GM19452 (cell line): Measurements from ENCODE around the gene GIGYF1.

Experiments
- ATAC-seq: cut with Tn5 transposase; IDR thresholded peaks from one replicate; pipeline ENCODE4 v1.9.1; 2021; ENCODE audit not compliant: unreplicated experiment

The GIGYF1 gene

DNA sequence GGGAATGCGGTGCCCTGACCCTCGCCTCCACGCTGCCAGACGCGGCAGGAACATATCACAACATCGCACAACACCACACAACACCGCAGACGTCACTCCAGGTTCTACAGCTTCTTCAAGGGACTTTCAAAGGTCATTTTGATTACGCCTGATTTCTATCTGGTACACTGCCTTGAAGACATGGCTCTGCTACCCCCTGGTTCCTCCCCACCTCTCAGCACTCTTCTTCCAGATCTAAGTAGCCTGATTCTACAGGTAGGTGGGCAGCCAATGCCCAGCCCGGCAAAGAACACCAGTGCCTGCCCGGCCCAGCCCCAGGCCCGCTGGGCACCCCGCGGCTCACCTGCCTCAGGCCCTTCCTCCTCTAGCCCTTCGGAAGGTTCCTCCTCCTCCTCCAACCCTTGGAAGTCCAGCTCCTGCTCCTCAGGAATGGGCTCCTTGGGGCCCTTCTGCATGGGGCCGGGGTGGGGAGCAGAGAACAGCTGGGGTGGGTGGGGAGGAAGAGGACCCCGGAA, 8.4 kb downstream of the GIGYF1 start:
- ATAC-seq = no peak

DNA sequence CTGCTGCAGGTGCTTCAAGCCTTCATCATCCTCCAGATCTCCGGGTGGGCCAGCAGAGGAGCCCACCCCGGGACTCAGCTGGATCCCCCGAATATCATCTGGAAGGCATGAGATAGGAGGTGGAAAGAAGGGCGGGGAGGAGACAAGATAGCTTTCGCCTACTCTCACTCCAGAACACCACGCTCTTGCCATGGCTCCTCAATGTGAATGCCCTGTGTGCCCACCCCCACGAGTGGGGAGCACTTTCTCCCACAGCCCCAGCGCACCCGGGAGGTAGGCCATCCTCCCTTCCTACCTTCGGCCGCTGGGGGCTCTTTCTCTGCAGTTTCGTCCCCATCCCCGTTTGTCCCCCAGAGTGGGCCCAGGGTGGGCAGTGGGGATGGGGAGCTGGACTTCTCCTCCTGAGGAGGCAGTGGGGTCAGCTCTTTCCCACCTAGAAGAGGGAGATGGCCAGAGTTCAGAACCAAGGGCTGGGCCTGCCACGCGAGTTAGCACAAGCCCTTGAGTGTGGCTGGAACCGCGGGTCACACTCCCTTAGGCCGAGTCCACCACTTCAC, 8.9 kb downstream of the GIGYF1 start:
- ATAC-seq = no peak

GRCh38 chr7:100684534-100685042, 9.5 kb downstream of the GIGYF1 start:
- no peak for ATAC-seq

- no peak for ATAC-seq
Observed at GRCh38 chr7:100683659-100684533, 10.2 kb downstream of the GIGYF1 start.

DNA sequence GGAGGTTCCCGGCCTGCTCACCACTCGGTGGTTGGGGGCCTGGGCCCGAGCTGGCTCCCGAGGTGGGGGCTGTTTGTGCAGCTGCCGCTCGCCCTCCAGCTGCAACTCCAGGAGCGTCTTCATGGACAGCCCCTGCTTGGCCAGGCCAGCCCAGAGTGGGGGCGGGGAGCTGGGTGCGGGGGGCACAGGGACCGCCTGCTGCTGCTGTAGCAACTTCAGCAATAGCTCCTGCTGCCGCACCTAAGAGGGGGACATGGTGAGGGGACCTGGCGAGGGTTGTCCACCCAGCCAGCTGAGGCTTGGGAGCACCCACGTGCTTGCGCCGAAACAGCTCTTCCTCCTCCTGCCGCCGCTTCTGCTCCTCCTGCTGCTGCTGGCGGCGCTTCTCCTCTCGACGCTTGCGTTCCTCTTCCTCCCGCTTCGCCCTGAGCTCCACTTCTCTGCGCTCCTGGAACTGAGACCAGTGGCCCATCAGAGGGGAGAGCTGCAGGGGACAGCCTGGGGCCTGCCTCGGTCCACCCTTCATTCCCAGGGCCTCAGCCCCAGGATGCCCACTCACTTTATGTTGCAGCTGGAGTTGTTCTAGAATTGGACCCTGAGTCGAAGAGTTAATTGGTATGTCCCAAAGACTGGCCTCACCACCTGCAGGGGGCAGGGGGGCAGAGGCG, 10.9 kb downstream of the GIGYF1 start:
- no peak for ATAC-seq

DNA sequence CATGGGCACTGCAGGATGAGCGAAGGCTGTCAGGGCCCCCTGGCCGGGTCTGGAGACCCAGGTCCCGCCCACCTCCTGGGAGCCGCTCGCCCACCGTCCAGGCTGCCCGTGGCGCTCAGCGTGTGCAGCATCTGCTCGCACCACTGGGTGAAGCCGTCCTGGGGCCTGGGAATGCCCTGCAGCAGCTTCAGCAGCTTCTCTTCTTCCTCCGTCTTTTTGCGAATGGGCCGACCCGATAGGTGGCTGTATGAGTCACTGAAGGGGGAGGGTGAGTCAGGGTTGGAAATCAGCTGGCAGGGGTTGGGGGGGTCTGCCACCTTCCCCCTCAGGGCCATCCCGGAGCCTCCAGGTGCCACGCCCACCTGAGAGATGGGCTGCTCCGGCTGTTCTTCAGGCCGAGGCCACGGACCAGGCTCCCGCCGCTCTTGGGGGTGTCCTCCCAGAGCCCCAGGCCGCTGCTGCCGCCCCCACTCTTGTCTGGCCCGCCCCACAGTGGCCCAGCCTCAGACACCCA, 11.8 kb downstream of the GIGYF1 start:
- no peak for ATAC-seq

GRCh38 chr7:100681491-100682227, 12.4 kb downstream of the GIGYF1 start:
- no peak for ATAC-seq

- ATAC-seq = no peak
Observed at GRCh38 chr7:100680576-100681271, 13.3 kb downstream of the GIGYF1 start.

- ATAC-seq = no peak
Observed at GRCh38 chr7:100679927-100680575, 14.0 kb downstream of the GIGYF1 start.

DNA sequence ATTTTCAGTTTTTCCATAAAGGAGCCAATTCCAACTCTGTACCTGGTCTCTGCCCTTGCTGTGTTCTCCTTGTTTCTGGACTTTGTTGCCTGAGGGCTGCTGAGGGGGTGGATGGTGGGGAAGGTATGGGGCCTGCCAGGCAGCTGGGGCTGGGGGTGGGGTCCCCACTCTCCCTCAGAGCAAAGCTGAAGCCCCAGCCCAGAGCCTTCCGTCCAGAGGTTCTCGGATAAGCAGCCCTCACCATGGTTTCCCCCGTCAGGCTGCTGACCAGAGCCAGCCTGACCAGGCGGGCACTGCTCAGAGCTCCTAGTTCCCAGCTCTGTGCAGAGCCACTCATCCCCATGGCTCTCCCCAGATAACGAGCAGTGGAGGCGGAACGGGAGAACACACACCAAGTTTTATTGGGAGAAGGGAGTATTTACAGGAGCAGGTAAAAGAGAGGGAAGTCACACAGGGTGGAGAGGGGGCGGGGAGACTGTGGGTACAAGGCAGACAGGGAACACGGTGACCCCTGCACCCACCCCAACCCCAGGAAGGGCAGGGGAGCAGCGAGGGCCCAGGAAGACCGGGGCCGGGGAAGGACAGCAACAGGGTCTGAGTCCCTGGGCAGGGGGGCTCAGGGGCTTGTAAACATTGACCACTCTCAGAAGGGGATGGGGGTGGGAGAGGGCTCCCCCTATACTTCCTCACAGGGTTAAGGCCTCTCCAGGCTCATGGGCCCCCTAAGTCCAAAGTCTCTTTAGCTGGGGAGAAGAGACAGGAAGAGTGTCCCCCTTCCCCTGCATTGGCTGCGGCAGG, 14.7 kb downstream of the GIGYF1 start:
- no peak for ATAC-seq

- no peak for ATAC-seq
Observed at GRCh38 chr7:100678291-100678984, 15.6 kb downstream of the GIGYF1 start.

DNA sequence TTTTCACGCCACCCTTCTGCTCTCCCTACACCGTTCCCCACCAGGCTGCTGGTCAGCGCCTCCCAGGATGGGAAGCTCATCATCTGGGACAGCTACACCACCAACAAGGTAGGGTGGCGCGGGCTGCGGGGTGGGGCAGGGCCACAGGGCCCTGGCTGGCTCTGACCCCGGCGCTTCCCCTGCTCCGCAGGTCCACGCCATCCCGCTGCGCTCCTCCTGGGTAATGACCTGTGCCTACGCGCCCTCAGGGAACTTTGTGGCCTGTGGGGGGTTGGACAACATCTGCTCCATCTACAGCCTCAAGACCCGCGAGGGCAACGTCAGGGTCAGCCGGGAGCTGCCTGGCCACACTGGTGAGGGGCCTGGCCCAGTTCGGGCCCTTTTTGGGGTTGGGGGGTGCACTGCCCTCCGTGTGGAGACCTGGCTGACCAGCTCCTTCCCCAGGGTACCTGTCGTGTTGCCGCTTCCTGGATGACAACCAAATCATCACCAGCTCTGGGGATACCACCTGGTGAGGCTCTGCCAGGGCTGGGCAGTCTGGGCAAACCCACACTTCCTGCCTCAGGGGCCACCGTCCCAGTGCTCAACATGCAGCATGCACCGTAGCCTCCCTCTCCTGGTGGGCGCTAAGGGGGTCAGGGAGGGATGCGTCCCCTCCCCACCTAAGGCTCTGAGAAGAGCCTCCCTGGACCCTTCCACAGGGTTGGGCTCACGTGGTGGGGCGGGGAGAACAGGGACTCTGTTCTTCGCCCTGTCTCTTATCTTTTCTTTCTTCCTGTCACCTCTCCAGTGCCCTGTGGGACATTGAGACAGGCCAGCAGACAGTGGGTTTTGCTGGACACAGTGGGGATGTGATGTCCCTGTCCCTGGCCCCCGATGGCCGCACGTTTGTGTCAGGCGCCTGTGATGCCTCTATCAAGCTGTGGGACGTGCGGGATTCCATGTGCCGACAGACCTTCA, 16.5 kb downstream of the GIGYF1 start:
- no peak for ATAC-seq

DNA sequence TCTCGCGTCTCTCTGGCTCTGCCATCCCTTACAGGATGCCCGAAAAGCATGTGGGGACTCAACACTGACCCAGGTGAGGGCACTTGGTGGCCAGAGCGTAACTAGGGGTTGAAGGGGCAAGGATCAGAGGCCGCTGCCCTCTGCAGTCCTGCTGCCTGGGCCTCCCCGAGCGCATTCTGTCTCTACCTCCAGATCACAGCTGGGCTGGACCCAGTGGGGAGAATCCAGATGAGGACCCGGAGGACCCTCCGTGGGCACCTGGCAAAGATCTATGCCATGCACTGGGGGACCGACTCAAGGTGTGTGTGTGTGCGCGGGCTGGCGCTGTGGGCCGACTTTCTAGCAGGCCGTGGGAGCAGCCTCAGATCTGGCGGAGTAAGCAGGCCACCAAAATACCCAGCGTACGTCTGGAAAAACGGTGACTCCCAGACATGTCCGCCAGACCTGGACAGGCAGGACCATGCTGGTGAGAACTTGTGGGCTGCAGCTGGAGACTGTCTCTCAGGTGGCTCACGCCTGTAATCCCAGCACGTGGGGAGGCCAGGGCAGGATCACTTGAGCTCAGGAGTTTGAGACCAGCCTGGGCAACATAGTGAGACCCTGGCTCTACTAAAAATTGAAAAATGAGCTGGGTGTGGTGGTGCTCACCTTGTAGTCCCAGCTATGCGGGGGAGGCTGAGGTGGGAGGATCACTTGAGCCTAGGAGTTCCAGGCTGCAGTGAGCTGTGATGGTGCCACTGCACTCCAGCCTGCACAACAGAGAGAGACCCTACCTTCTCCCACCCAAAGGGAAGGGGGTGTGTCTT, 17.3 kb downstream of the GIGYF1 start:
- ATAC-seq = no peak

- ATAC-seq = peak; percentile 34
Observed at GRCh38 chr7:100675581-100676350, 18.3 kb downstream of the GIGYF1 start.

- ATAC-seq = no peak
Observed at GRCh38 chr7:100675105-100675451, 19.0 kb downstream of the GIGYF1 start.
